ENCODE measurements around the gene CPEB3. TPM values are rescaled to one million over a fixed set of nuclear protein-coding genes. Genes with fewer than 3 reads are reported as not detected.
A peak's percentile ranks its signal among the peaks of the same experiment; 100 is the strongest.
"Not testable (repeated sequence)": the region's sequence is repeated elsewhere in the genome, so short reads cannot be mapped to it uniquely, and the experiment has no call there.

Gene CPEB3
- total RNA-seq, 1 donor, result 0.99 TPM

DNA sequence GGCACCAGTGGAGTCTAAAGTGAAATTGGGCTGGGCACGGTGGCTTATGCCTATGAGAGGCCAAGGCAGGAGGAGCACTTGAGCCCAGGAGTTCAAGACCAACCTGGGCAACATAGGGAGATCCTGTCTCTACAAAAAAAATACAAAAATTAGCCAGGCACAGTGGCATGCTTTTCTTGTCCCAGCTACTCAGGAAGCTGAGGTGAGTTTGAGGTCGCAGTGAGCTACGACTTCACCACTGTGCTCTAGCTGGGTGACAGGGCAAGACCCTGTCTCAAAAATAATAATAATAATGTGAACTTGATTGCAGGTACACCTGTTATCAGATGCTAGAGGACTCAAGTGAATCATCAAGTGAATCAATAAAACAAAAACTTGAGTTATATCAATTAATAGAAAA is 259.3 kb downstream of the CPEB3 start:
- no peak overlapping the region for H3K4me3 ChIP-seq (ENCODE audit: low read depth, low read length)
- no peak for DNase-seq (ENCODE audit: low read depth)
- TF ChIP-seq, protein P1, sequence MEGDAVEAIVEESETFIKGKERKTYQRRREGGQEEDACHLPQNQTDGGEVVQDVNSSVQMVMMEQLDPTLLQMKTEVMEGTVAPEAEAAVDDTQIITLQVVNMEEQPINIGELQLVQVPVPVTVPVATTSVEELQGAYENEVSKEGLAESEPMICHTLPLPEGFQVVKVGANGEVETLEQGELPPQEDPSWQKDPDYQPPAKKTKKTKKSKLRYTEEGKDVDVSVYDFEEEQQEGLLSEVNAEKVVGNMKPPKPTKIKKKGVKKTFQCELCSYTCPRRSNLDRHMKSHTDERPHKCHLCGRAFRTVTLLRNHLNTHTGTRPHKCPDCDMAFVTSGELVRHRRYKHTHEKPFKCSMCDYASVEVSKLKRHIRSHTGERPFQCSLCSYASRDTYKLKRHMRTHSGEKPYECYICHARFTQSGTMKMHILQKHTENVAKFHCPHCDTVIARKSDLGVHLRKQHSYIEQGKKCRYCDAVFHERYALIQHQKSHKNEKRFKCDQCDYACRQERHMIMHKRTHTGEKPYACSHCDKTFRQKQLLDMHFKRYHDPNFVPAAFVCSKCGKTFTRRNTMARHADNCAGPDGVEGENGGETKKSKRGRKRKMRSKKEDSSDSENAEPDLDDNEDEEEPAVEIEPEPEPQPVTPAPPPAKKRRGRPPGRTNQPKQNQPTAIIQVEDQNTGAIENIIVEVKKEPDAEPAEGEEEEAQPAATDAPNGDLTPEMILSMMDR (IDR thresholded peaks at IDR 0.05; ENCODE audit: insufficient read depth, low read length), result no peak

- TF ChIP-seq, protein P1 (IDR thresholded peaks at IDR 0.05; ENCODE audit: insufficient read depth, low read length), result no peak
- no peak overlapping the region for H3K4me3 ChIP-seq (ENCODE audit: low read depth, low read length)
- DNase-seq (ENCODE audit: low read depth), result no peak
Measured at GRCh38 chr10:92027141-92027540, 263.7 kb downstream of the CPEB3 start.

GRCh38 chr10:92025340-92025739 is 265.5 kb downstream of the CPEB3 start:
- not testable (repeated sequence) for DNase-seq (ENCODE audit: low read depth); H3K4me3 ChIP-seq (ENCODE audit: low read depth, low read length)

DNA sequence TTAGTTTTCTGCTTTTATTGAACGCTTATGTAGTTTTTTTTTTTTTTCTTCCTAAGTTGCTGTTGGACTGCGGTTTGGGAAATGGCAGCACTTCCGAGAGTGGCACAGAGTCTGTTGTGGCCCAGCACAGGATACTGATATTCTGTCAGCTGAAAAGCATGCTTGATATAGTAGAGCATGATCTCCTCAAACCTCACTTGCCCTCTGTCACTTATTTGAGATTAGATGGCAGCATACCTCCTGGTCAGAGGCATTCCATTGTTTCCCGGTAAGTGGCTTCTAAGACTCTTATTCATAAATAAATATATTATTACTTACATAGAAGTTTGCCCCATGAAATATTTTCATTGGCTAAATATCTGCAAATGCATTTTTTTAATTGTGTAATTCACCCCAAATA is 266.2 kb downstream of the CPEB3 start:
- DNase-seq (ENCODE audit: low read depth), result peak; percentile 6
- H3K4me3 ChIP-seq (ENCODE audit: low read depth, low read length), result no peak overlapping the region
- TF ChIP-seq, protein P1 (IDR thresholded peaks at IDR 0.05; ENCODE audit: insufficient read depth, low read length), result no peak

DNA sequence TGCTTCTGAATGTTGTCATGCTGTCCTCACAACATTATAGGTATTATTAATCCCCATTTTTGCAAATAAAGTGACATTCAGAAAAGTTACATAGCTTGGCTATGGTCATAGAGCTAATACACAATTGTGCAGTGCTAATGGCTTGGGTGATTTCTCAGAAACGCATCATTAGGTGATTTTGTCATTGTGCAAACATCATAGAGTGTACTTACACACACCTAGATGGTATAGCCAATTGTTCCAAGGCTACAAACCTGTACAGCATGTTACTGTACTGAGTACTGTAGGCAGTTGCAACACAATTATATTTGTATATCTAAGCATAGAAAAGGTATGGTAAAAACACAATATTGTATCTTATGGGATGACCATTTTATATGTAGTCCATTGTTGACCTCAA is 276.3 kb downstream of the CPEB3 start:
- no peak for DNase-seq (ENCODE audit: low read depth)
- H3K4me3 ChIP-seq (ENCODE audit: low read depth, low read length), result no peak overlapping the region
- TF ChIP-seq, protein P1 (IDR thresholded peaks at IDR 0.05; ENCODE audit: insufficient read depth, low read length), result no peak

GRCh38 chr10:92011560-92012214 is 279.2 kb downstream of the CPEB3 start:
- H3K4me3 ChIP-seq (ENCODE audit: low read depth, low read length), result no peak overlapping the region
- DNase-seq (ENCODE audit: low read depth), result peak; percentile 50
- TF ChIP-seq, protein P1 (IDR thresholded peaks at IDR 0.05; ENCODE audit: insufficient read depth, low read length), result no peak

DNA sequence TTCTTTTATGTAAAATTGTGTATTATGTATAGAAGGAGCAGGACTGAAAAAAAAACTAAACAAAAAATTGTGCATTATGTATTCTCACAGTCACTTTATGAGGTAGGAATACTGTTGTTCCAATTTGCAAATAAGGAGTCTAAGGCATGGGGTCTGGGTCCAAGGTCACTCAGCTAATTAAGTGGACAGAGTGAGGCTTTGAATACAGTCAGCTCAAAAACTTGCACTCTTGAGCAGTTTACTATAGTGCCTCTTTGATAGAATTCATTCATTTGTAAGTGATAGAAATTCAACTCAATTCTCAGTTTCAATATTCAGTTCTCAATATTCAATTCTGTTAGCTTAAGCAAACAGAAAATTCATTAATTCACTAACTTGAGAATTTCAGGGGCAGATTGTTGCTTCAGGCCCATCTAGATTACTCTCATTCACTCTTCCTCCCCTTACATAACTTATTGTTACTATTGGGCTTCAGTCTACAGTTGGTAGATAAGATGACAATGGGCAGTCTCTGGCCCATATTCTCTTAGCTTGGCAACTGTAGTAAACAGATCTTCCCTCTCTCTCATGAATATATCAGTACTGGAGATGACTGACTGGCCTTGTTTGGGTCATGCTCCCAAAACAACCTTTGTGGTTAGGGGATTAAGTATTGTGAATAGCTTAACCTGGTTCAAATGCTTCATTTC is 280.7 kb downstream of the CPEB3 start:
- TF ChIP-seq, protein P1 (IDR thresholded peaks at IDR 0.05; ENCODE audit: insufficient read depth, low read length), result no peak
- no peak overlapping the region for H3K4me3 ChIP-seq (ENCODE audit: low read depth, low read length)
- peak; percentile 3 for DNase-seq (ENCODE audit: low read depth)
